Ishikawa (cell line): ENCODE data around the gene GRIN2A.

Experiments used
- EGR1 ChIP-seq: IDR thresholded peaks from 2 replicates; pipeline ENCODE4 v1.6.1; 2012
- EP300 ChIP-seq: IDR thresholded peaks from 2 replicates; pipeline ENCODE4 v1.6.1; 2012; ENCODE audit warnings: borderline replicate concordance
- TAF1 ChIP-seq: IDR thresholded peaks from 2 replicates; pipeline ENCODE4 v1.6.1; 2012; ENCODE audit warnings: low read depth, mild to moderate bottlenecking
- ZBTB7A ChIP-seq: IDR thresholded peaks from 2 replicates; pipeline ENCODE4 v1.6.1; 2012; ENCODE audit warnings: low read depth
- TF ChIP-seq, protein P1 (sequence below): IDR thresholded peaks from 2 replicates; pipeline ENCODE4 v1.6.1; 2012

DNA sequence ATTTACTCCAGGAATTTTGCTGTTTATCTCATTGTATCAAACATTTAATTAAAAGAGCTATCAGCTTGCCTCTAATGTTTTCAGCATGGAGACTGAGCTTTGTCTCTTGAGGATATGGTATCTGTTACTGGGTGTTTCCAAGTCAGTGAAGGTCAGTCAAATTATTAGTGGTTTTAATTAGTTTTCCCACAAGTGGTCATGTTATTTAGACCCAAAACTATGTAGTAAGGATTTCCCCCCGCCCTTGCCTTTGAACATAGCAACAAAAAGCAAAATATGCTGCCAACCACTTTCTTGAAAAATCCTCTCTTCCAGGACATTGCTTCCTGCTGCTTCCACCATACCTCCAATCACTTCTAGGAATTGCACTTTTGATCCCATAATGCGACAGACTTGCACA is 355.6 kb downstream of the GRIN2A start:
- TF ChIP-seq EP300 (no peak), ZBTB7A (no peak), TAF1 (no peak), EGR1 (no peak)
- TF ChIP-seq, protein P1, sequence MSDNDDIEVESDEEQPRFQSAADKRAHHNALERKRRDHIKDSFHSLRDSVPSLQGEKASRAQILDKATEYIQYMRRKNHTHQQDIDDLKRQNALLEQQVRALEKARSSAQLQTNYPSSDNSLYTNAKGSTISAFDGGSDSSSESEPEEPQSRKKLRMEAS, result no peak
